ENCODE data around the gene ELANE.

ELANE gene

GRCh38 chr19:900302-901111 is 48.4 kb downstream of the ELANE start:
- Mint-ChIP-seq H3K4me1 (peaks cover 16% of the 10 kb centered on the region), H3K27ac (no peak overlapping the region), H3K4me3 (no peak overlapping the region), H3K36me3 (peaks cover 51% of the 10 kb centered on the region), H3K9me3 (no peaks in the 10 kb centered on the region)
- peak; percentile 53 for ATAC-seq
- DNase-seq (ENCODE audit: low spot score in 2 of 2) = no peak

- H3K4me3 Mint-ChIP-seq = no peak overlapping the region
- H3K4me1 Mint-ChIP-seq = peaks cover 13% of the 10 kb centered on the region
- H3K27ac Mint-ChIP-seq = no peak overlapping the region
- DNase-seq (ENCODE audit: low spot score in 2 of 2) = no peak
- H3K36me3 Mint-ChIP-seq = peaks cover 49% of the 10 kb centered on the region
- ATAC-seq = no peak
- no peaks in the 10 kb centered on the region for H3K9me3 Mint-ChIP-seq
These were observed 49.4 kb downstream of the ELANE start for GRCh38 chr19:901216-902092.

GRCh38 chr19:902093-902370 is 49.9 kb downstream of the ELANE start:
- Mint-ChIP-seq H3K4me1 (peaks cover 8% of the 10 kb centered on the region), H3K27ac (no peak overlapping the region), H3K4me3 (no peak overlapping the region), H3K9me3 (no peaks in the 10 kb centered on the region), H3K36me3 (peaks cover 48% of the 10 kb centered on the region)
- DNase-seq (ENCODE audit: low spot score in 2 of 2) = no peak
- no peak for ATAC-seq

GRCh38 chr19:902446-903226 is 50.5 kb downstream of the ELANE start:
- Mint-ChIP-seq H3K27ac (peak overlapping the region; percentile 32), H3K9me3 (no peaks in the 10 kb centered on the region), H3K36me3 (peaks cover 46% of the 10 kb centered on the region), H3K4me1 (peaks cover 13% of the 10 kb centered on the region), H3K4me3 (no peak overlapping the region)
- DNase-seq (ENCODE audit: low spot score in 2 of 2) = no peak
- no peak for ATAC-seq

GRCh38 chr19:903266-903797 is 51.2 kb downstream of the ELANE start:
- ATAC-seq (no peak), DNase-seq (ENCODE audit: low spot score in 2 of 2) (no peak)
- Mint-ChIP-seq H3K36me3 (peaks cover 40% of the 10 kb centered on the region), H3K9me3 (no peaks in the 10 kb centered on the region), H3K27ac (peak overlapping the region; percentile 32), H3K4me1 (peaks cover 14% of the 10 kb centered on the region), H3K4me3 (no peak overlapping the region)

GRCh38 chr19:904545-904944 is 52.4 kb downstream of the ELANE start:
- H3K4me3 Mint-ChIP-seq = no peak overlapping the region
- peaks cover 43% of the 10 kb centered on the region for H3K36me3 Mint-ChIP-seq

More at GRCh38 chr19:904545-904944, 52.4 kb downstream of the ELANE start:
- no peak for DNase-seq (ENCODE audit: low spot score in 2 of 2)
- H3K27ac Mint-ChIP-seq = peak overlapping the region; percentile 58
- no peak for ATAC-seq
- peaks cover 26% of the 10 kb centered on the region for H3K4me1 Mint-ChIP-seq
- no peaks in the 10 kb centered on the region for H3K9me3 Mint-ChIP-seq
